DMS 273 (cell line): ENCODE data around the gene MED15.
"Not testable (repeated sequence)": the region's sequence is repeated elsewhere in the genome, so short reads cannot be mapped to it uniquely, and the experiment has no call there.

Source experiments
- DNase-seq: peaks from one replicate; lab custom pipeline; 2025; ENCODE audit not compliant: unreplicated experiment; lab: John Stamatoyannopoulos, UW

MED15 gene

GRCh38 chr22:20483771-20484170, 23.6 kb upstream of the MED15 start:
- no peak for DNase-seq

GRCh38 chr22:20484948-20485683, 22.3 kb upstream of the MED15 start:
- no peak for DNase-seq

- no peak for DNase-seq
Observed at GRCh38 chr22:20486229-20486628, 21.2 kb upstream of the MED15 start.

GRCh38 chr22:20487715-20488114, 19.7 kb upstream of the MED15 start:
- no peak for DNase-seq

- no peak for DNase-seq
Observed at GRCh38 chr22:20488946-20489345, 18.5 kb upstream of the MED15 start.

GRCh38 chr22:20490183-20490940, 17.0 kb upstream of the MED15 start:
- DNase-seq, result no peak

GRCh38 chr22:20490941-20491307, 16.5 kb upstream of the MED15 start:
- no peak for DNase-seq

GRCh38 chr22:20491346-20491745, 16.1 kb upstream of the MED15 start:
- no peak for DNase-seq

- peak; percentile 71 for DNase-seq
Observed at GRCh38 chr22:20494978-20495860, 12.2 kb upstream of the MED15 start, which contains the start of gene KLHL22. TSS of gene KLHL22 (minus strand) at chr22:20495795. CDS start at chr22:20489211, 6,584 bp downstream.

GRCh38 chr22:20495861-20496681, 11.3 kb upstream of the MED15 start:
- peak; percentile 94 for DNase-seq

GRCh38 chr22:20497426-20497825, 10.0 kb upstream of the MED15 start:
- no peak for DNase-seq

- no peak for DNase-seq
Observed at GRCh38 chr22:20498913-20499312, 8.5 kb upstream of the MED15 start.

GRCh38 chr22:20499769-20500168, 7.6 kb upstream of the MED15 start:
- no peak for DNase-seq

GRCh38 chr22:20503816-20504215, 3.6 kb upstream of the MED15 start:
- no peak for DNase-seq

- not testable (repeated sequence) for DNase-seq
Observed at GRCh38 chr22:20504293-20504922, 3.0 kb upstream of the MED15 start.

GRCh38 chr22:20506543-20507252, 712 bp upstream of the MED15 start:
- DNase-seq, result no peak

- DNase-seq, result not testable (repeated sequence)
Observed at GRCh38 chr22:20508067-20508755, 801 bp downstream of the MED15 start.

- no peak for DNase-seq
Observed at GRCh38 chr22:20508815-20509271, 1.4 kb downstream of the MED15 start.
